ENCODE results near the gene EDC3.

The EDC3 gene

GRCh38 chr15:74626752-74627692 lies 68.8 kb downstream of the EDC3 start:
- FAIRE-seq: peak; percentile 57
- peak; percentile 38 for DNase-seq (ENCODE audit: insufficient read length, low spot score)

- FAIRE-seq (no peak), DNase-seq (ENCODE audit: insufficient read length, low spot score) (no peak)
Observed at GRCh38 chr15:74626336-74626735, 69.5 kb downstream of the EDC3 start.

DNA sequence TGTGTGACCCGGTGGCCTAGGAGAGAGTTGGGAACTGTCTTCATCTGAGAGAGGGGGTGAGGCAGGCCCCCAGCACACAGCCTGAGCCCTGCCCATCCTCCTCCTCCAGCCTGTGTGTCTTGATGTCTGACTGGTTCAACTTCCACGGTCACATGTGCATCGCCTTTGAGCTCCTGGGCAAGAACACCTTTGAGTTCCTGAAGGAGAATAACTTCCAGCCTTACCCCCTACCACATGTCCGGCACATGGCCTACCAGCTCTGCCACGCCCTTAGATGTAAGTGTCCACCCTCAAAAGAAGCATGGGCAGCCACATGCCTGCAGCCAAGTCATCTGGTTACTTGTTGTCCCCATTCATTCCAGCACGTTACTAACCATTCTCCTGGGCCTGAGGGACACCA lies 70.1 kb downstream of the EDC3 start:
- FAIRE-seq: no peak
- DNase-seq (ENCODE audit: insufficient read length, low spot score): no peak

GRCh38 chr15:74624020-74624602 lies 71.7 kb downstream of the EDC3 start:
- no peak for DNase-seq (ENCODE audit: insufficient read length, low spot score)
- FAIRE-seq: no peak

DNA sequence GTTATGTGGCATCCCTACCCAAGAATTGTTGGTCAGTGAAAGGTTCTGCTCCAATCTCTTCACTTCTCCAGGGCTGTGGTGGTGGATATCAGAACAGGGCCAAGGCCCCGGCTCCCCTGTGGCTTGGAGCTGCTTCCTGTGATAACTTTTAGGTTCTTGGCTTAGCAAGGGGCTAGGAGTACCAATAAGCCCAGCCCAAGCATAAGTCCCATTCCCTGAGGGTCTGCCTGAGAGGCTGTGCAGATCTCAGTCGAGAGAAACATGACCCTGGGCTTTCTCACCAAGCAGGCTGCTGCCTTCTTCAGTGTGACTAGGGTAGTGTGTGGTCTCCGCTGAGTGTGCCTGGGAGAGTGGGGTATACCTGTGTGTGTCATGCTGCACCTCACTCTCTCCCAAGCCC lies 73.1 kb downstream of the EDC3 start:
- DNase-seq (ENCODE audit: insufficient read length, low spot score) (no peak), FAIRE-seq (no peak)

- DNase-seq (ENCODE audit: insufficient read length, low spot score): no peak
- FAIRE-seq: peak; percentile 31
Observed at GRCh38 chr15:74621936-74622335, 73.9 kb downstream of the EDC3 start.

DNA sequence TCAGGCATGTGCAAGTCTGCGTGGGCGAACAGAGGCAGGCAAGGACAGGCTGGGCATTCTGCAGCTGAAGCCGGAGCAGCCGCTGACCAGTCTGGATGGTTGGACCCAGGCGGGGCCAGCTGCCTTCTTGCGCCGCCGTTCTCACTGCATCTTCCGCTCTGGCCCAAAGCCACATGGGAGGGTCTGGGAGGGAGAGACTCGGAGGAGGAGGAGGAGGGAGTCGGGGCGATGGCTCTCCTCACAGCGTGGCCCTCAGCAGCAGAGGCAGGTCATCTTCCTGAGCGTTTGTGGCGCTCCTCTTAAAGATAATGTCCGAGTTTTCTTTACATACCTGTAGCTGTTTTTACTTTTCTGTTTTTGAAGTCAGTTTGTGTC lies 74.3 kb downstream of the EDC3 start:
- DNase-seq (ENCODE audit: insufficient read length, low spot score): no peak
- FAIRE-seq: no peak

- FAIRE-seq (peak; percentile 95), DNase-seq (ENCODE audit: insufficient read length, low spot score) (peak; percentile 81)
Observed at GRCh38 chr15:74620636-74621545, 74.9 kb downstream of the EDC3 start.

DNA sequence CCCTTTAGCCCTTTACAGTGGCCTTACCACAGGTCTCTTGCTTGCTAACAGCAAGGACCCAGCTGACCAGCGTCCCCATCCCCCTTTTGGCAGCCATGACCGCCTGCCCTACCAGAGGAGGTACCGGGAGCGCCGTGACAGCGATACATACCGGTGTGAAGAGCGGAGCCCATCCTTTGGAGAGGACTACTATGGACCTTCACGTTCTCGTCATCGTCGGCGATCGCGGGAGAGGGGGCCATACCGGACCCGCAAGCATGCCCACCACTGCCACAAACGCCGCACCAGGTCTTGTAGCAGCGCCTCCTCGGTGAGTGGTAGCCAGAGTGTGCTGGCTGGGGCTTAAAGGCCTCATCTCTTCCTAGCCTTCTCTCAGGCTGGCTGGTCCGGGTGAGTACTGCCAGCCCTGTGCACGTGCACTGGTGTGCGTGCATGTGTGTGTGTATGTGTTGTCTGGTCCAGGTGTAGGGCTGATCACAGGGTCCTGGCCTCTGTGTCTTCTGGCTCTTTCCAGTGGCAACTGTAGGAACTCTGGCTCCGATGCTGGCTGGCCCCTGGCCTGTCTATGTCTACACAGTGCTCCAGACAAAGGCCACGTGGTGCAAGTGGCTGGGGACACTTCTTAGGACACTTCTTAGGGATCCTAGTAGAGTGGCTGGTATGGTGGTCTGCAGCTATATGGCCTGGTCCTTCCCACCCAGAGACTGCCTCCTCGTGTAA lies 75.7 kb downstream of the EDC3 start:
- FAIRE-seq: no peak
- no peak for DNase-seq (ENCODE audit: insufficient read length, low spot score)

DNA sequence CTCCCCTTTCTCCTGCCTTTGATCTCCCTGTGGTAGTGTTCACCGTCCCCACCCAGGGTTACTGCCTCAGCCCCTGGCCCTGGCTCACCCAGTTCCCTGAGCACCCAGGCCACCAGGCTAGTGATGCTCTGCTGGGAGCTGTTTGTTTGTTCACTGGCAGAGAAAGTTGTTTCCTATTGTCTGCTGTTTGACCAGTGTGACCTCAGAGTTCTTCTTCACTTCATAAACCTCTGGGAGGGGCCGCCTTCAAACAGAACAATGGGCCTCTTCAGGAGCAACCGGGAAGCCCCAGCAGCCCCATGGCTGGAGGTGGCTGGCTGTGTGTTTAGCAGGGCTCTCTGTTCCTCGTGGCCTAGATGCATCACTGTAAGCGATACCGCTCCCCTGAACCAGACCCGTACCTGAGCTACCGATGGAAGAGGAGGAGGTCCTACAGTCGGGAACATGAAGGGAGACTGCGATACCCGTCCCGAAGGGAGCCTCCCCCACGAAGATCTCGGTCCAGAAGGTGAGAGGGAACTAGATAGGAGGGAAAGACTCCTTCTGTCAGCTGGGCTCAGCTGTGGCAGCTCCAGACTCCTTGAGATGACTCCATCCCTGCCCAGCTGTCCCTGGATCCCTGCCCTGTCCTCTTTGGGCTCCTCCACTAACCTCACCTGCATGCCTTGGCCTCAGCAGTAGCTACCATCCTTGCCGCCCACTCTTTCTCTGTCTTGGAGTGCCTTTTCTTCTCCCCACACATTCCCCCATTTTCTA lies 76.8 kb downstream of the EDC3 start:
- DNase-seq (ENCODE audit: insufficient read length, low spot score) (no peak), FAIRE-seq (no peak)

DNA sequence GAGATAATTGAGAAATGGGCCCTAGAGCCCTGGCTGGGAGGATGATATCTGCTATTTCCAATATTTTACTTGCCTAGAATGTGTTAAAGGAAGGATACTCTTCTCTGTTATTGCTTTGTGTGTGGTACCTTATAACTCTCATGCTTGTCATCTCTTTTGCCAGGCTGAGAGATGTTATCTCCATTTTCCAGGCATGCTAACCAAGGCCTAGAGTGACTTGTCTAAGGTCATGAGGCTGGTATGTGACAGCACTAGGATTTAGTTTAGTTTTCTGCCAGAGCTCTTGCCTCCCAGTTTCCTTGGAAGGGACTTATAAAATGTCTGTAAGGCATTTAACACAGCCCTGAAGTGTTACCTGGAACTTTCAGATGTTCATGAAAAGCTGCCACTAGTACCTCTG lies 78.8 kb downstream of the EDC3 start:
- DNase-seq (ENCODE audit: insufficient read length, low spot score): no peak
- no peak for FAIRE-seq

DNA sequence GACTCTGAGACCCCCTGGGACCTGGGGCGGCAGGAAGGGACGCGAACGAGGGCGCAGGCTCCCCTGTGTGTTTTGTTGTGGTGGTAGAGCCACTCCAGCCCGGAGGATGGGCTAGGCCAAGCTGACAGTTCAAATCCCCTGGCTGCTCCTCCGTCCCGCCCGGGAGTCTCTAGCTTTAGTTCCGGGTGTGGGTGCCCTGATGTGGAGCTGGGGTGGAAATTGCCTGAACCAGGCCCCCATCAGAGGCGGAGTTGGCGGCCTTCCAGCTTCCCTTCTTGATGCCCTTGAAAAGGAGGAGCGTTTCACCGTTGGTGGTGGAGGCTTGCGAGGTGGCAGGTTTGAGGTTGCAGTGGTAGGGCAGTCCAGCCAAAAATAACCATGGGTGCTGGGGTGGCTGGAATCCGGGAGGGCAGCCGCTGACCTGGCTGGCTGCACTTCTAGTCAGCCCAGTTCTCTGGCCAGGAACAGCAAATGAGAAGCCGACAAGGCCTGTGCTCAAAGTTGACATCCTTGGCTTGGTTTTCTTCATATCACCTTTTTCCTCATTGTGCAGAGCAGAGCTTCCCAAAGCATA lies 79.4 kb downstream of the EDC3 start:
- no peak for DNase-seq (ENCODE audit: insufficient read length, low spot score)
- FAIRE-seq: no peak

GRCh38 chr15:74615508-74616365 lies 80.1 kb downstream of the EDC3 start, which contains the start of gene CLK3:
Gene CLK3, plus strand, starts transcription at chr15:74615836. Its CDS starts 3,361 bp downstream, at chr15:74619197.
- DNase-seq (ENCODE audit: insufficient read length, low spot score) (peak; percentile 99), FAIRE-seq (peak; percentile 86)

- DNase-seq (ENCODE audit: insufficient read length, low spot score): peak; percentile 48
- FAIRE-seq: peak; percentile 91
Observed at GRCh38 chr15:74614744-74615507, 80.9 kb downstream of the EDC3 start.

GRCh38 chr15:74613953-74614743 lies 81.7 kb downstream of the EDC3 start:
- DNase-seq (ENCODE audit: insufficient read length, low spot score) (peak; percentile 92), FAIRE-seq (peak; percentile 28)

DNA sequence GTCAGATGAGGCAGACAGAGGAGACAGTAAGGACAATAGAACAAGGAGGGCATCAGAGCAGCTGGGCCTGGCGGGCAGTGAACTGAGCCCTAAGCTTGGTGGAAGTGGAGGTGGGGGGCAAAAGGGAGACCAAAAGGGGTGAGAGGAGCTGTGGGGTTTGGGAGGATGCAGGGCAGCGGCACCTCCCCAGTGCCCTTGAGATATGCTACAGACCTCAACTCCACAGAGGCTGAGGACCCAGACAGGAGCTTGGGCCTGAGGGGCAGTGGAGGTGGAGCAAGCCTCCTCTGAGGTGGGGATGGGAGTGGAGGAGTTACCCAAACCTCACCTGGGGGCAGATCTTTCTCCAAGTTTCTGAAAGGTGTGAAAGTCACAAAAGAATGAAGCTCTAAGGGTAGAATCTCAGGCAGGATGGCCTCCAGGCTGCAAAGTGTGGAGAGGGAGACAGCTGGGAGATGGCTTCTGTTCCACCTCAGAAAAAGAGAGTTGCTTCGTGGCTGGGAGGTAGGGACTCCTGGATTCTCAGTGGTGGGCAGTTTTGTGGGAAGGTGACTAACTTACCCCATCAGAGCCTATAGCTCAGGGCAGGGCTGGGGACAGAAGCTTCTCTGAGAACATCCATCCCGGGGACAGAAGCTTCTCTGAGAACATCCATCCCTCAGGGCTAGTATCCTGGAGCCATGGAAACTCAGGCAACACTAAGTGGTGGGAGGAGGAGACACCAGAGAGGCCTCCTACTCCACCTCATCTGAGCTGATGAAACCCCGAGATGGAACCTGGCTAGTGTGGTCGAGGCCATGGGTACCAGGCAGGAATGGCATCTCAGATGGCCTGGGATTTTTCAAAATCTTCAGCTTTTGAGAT lies 82.5 kb downstream of the EDC3 start:
- FAIRE-seq (peak; percentile 28), DNase-seq (ENCODE audit: insufficient read length, low spot score) (no peak)

Data from GM19239 (cell line).